ENCODE data around the gene CACUL1. TPM values are rescaled to one million over a fixed set of nuclear protein-coding genes. Genes with fewer than 3 reads are reported as not detected.
"Not testable (repeated sequence)": the region's sequence is repeated elsewhere in the genome, so short reads cannot be mapped to it uniquely, and the experiment has no call there.

CACUL1 gene
- polyA plus RNA-seq, 4 donors = 25.1 to 42.5 (median 28.3) TPM

- no peak for DNase-seq (ENCODE audit: low read depth in 4 of 4, low spot score in 2 of 4)
Observed at GRCh38 chr10:118769898-118770600, 15.3 kb upstream of the CACUL1 start.

- DNase-seq (ENCODE audit: low read depth in 4 of 4, low spot score in 2 of 4) = no peak
Observed at GRCh38 chr10:118768041-118768919, 13.5 kb upstream of the CACUL1 start.

DNA sequence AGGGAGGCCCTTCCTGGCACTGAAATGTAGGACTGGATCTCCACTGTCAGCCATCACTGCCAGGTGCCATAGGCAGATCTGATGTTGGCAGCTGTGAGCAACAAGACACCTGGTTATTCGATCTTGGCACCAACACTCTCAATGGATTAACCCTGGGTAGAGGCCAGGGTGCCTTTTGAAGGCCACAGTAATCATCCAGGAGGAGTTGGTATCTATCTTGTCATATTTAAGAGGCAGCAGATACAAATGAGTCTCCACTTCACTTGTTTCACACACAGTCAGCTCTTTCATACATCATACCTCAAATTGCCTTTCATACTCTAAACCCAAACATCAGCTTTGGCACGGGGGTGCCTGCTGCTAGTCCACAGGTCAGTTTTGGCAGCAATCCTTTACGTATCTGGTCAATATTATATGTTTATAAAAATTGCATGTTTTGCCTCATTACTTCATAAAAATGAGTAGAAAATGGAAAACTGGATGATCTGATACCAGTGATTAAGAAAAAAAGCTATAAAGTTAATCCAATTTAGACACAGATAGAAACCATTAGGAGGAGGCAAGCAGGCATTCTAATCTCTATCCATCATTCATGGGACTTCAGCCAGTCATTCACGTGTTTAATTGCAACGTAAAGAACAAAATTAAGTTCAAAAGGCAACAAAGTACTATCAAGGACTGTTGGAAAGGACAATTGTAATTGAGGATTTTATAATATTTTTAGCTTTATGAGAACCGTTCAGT is 12.7 kb upstream of the CACUL1 start:
- DNase-seq (ENCODE audit: low read depth in 4 of 4, low spot score in 2 of 4) = no peak

- no peak for DNase-seq (ENCODE audit: low read depth in 4 of 4, low spot score in 2 of 4)
Observed at GRCh38 chr10:118764195-118764594, 9.4 kb upstream of the CACUL1 start.

DNA sequence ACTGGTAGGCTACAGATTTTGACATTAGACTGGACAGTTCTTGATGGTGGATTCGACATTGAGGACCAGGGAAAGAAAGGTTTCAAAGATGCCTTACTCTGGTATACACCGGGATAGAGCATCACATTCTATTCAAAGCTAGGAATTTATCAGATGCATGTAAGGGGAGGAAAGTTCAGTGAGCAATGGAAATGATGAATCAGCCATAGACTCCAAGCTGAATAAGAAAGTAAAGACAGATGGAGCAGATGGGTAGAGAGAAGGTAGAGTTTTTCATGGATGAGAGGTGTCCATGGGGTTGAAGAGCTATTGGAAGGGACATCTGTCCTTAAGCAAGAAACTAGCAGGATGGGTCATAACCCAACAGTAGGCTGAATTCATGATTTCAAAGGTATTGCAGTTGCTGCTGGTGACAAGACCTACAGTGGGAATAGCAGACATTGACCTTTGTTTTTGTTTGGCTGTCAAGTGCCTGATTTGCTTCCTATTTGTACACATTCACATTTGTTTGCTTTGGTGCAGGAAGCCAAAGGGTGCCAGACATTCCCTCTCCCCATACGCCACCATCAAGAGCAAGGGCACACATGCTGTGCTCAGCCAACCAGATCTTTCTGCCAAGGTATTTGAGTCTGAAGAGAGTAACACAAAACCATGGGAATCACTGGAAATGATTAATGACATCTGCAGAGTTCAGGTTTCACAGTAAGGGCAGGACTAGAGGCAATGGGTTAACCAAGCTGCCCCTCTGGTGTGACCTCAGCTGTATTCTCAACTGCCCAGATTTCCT is 8.6 kb upstream of the CACUL1 start:
- DNase-seq (ENCODE audit: low read depth in 4 of 4, low spot score in 2 of 4) = peak in 2 of 4 donors; percentile 41 to 55

DNA sequence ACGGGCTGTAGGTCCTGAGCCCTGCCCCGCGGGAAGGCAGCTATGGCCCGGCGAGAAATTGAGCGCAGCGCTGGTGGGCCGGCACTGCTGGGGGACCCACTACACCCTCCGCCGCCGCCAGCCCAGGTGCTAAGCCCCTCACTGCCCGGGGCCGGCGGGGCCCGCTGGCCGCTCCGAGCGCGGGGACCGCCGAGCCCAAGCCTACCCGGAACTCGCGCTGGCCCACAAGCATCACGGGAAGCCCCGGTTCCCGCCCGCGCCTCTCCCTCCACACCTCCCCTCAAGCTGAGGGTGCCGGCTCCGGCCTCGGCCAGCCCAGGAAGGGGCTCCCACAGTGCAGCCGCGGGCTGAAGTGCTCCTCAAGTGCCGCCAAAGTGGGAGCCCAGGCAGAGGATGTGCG is 5.5 kb upstream of the CACUL1 start:
- no peak for DNase-seq (ENCODE audit: low read depth in 4 of 4, low spot score in 2 of 4)

- DNase-seq (ENCODE audit: low read depth in 4 of 4, low spot score in 2 of 4) = no peak
Observed at GRCh38 chr10:118758449-118758848, 3.7 kb upstream of the CACUL1 start.

DNA sequence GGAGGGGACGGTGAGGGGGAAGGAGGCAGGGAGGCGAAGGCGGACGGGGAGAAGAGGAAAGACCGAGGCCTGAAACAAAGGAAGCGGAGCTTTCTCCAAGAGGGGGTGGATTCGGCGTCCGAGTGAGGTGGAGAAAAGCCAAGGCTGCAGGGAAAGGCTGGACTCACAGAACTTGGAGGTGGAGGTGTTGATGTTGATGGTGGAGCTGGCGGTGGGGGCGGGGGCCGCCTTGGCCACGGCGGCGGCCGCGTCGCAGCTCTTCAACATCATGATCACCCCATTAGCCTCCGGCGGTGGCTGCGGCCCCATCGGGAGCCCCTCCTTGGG is 578 bp downstream of the CACUL1 start:
- DNase-seq (ENCODE audit: low read depth in 4 of 4, low spot score in 2 of 4) = peak in 3 of 4 donors; percentile 53 to 67 (median 55)

- no peak for DNase-seq (ENCODE audit: low read depth in 4 of 4, low spot score in 2 of 4)
Observed at GRCh38 chr10:118753331-118754228, 1.2 kb downstream of the CACUL1 start.

DNA sequence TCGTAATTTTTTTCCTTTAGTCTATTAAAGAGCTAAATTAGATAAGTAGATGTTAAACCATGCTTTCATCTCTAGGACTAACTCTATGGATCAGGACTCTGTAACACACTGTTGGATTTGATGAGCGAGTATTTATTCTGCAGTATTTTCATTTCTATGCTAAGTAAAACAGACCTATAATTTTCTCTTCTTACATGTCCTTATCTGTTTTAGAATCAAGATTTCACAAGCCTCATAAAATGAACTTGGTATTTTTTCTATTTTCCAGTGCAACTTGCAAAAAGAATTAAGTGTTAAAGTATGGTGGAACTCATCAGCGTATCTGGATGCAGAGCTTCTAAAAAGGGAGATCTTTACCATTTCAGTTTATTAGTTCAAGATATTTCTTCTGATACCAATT is 2.4 kb downstream of the CACUL1 start:
- DNase-seq (ENCODE audit: low read depth in 4 of 4, low spot score in 2 of 4) = no peak

DNA sequence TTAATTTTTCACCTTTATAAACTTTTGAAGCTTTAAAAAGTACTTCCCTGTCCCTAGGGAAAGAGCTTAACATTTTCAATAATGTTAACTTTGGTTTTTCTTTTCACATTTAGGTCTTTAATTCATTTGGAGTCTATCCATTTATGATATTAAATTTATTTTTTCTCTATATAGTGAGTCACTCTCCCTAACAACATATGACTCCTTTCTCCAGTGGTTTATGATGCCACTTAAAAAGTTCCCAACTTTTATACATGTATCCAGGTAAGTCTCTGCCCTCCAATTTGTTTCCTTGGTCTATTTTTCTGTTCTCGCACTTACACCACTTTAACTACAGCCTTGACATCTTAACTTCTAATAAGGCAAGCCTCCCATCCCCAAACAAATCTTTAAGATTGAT is 3.5 kb downstream of the CACUL1 start:
- DNase-seq (ENCODE audit: low read depth in 4 of 4, low spot score in 2 of 4) = no peak

DNA sequence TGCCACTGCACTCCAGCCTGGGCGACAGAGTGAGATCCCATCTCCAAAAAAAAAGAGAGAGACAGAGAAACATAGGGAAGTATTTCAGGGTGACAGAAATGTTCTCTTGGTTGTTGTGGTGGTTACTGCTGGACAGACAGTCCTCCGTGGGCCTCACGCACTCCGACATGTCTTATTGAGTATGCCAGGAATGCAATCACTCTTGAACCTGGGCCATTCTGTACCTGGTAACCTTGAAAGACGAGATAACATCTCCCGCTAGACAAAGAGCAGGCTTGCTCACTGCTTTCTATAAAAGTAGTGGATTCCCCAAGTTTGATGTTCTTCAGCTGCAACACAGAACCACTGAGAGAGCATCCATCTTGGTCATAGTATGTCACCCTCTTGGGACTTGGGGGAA is 6.7 kb downstream of the CACUL1 start:
- no peak for DNase-seq (ENCODE audit: low read depth in 4 of 4, low spot score in 2 of 4)

DNA sequence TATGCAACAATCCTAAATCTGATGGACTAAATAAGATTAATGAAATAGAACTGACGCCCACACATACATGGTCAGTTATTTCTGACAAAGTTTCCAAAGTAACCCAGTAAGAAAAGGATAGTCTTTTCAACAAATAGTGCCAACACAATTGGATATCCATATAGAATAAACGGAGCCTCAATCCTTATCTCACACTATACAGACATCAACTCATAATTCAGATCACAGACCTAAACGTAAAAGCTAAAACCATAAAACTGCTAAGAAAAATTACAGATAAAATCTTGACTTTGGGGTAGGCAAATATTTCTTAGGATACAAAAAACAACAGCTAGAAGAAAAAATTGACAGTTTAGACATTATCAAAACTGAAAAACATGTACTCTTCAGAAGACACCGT is 8.5 kb downstream of the CACUL1 start:
- no peak for DNase-seq (ENCODE audit: low read depth in 4 of 4, low spot score in 2 of 4)

DNA sequence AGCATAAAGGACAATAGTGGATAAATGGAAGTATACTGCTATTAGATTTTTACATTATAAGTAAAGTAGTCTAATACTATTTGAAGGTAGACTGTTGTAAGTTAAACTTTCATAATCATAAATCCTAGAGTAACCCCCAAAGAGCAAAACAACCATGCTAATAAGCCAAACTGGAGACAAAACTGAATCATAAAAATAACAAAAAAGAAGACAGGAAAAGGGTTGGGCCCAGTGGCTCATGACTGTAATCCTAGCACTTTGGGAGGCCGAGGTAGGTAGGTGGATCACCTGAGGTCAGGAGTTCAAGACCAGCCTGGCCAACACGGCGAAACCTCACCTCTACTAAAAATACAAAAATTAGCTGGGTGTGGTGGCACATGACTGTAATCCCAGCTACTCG is 9.7 kb downstream of the CACUL1 start:
- no peak for DNase-seq (ENCODE audit: low read depth in 4 of 4, low spot score in 2 of 4)

- not testable (repeated sequence) for DNase-seq (ENCODE audit: low read depth in 4 of 4, low spot score in 2 of 4)
Observed at GRCh38 chr10:118744346-118744918, 10.3 kb downstream of the CACUL1 start.

DNA sequence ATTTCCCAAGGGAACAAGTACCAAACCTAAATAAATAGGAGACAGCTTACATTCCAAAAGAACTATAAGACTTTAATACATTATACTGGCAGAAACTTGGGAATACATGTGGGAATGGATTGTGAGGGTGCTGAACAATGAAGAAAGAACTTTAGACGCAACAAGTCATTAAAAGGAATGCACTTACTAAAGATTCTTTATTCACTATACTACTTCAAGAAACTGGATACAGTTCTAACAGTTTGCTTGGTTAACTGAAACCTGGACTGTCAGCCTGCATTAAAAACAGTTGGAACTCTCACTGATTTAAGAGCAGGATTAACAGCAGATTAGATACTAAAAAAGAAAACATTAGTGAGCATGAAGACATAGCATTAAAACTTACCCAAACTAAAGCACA is 12.0 kb downstream of the CACUL1 start:
- no peak for DNase-seq (ENCODE audit: low read depth in 4 of 4, low spot score in 2 of 4)

GRCh38 chr10:118742032-118742431 is 12.7 kb downstream of the CACUL1 start:
- DNase-seq (ENCODE audit: low read depth in 4 of 4, low spot score in 2 of 4) = no peak

GRCh38 chr10:118738406-118738805 is 16.4 kb downstream of the CACUL1 start:
- no peak for DNase-seq (ENCODE audit: low read depth in 4 of 4, low spot score in 2 of 4)

GRCh38 chr10:118737603-118738302 is 17.0 kb downstream of the CACUL1 start:
- no peak for DNase-seq (ENCODE audit: low read depth in 4 of 4, low spot score in 2 of 4)
